A673 (cell line): Measurements from ENCODE around the gene NRTN. TPM values are rescaled to one million over a fixed set of nuclear protein-coding genes. Genes with fewer than 3 reads are reported as not detected.

Experiments used
- BruUV-seq: library from RNA; stranded (reverse); fragments of 400-500 nt; replicated peaks from 2 replicates; lab custom pipeline; 2021; lab: Mats Ljungman, UMichigan
- CTCF ChIA-PET: fragments of 300-600 bp; sonication (Branson Sonifier 250); formaldehyde crosslinking; loops from one replicate; lab custom pipeline; 2022; ENCODE audit warnings: antibody characterized with exemption; lab: Charles Lee
- POLR2A ChIA-PET: fragments of 300-600 bp; sonication (Branson Sonifier 250); formaldehyde crosslinking; loops from one replicate; lab custom pipeline; 2022; ENCODE audit warnings: antibody characterized with exemption; ENCODE audit not compliant: low non-redundant PET; lab: Charles Lee
- DNase-seq: peaks from one replicate; pipeline ENCODE4 v3.0.0-alpha.2; 2015; ENCODE audit warnings: low spot score
- H3K27ac ChIP-seq: fragments of 200-600 bp; sonication (generic); 2 replicates; pipeline ENCODE4 v1.5.1; 2016; ENCODE audit warnings: mixed run types, low read depth, mild to moderate bottlenecking, mixed read lengths, antibody characterized with exemption, low read length; ENCODE audit not compliant: poor library complexity, severe bottlenecking
- H3K27me3 ChIP-seq: fragments of 200-600 bp; sonication (generic); replicated peaks from 2 replicates; pipeline ENCODE4 v1.6.1; 2017; ENCODE audit warnings: mixed run types, low read depth, mild to moderate bottlenecking, mixed read lengths, antibody characterized with exemption, low read length; ENCODE audit not compliant: insufficient read depth, poor library complexity
- H3K36me3 ChIP-seq: fragments of 200-600 bp; sonication (generic); 2 replicates; pipeline ENCODE4 v1.6.1; 2016; ENCODE audit warnings: mixed run types, mild to moderate bottlenecking, mixed read lengths, antibody characterized with exemption, low read length; ENCODE audit not compliant: insufficient read depth, poor library complexity, severe bottlenecking
- H3K4me1 ChIP-seq: fragments of 200-600 bp; sonication (generic); 2 replicates; pipeline ENCODE4 v1.6.1; 2017; ENCODE audit warnings: mixed run types, mild to moderate bottlenecking, mixed read lengths, antibody characterized with exemption, low read length; ENCODE audit not compliant: insufficient read depth, poor library complexity, severe bottlenecking
- H3K4me3 ChIP-seq: fragments of 200-600 bp; sonication (generic); 2 replicates; pipeline ENCODE4 v1.5.1; 2016; ENCODE audit warnings: low read depth, mixed run types, mild to moderate bottlenecking, mixed read lengths, low read length; ENCODE audit not compliant: poor library complexity, severe bottlenecking
- H3K9me3 ChIP-seq: fragments of 200-600 bp; sonication (generic); 2 replicates; pipeline ENCODE4 v1.6.1; 2016; ENCODE audit warnings: mixed run types, low read depth, mild to moderate bottlenecking, mixed read lengths, antibody characterized with exemption, low read length; ENCODE audit not compliant: poor library complexity, severe bottlenecking
- CTCF ChIP-seq: fragments of 300-800, 200-600 bp; sonication (generic); conservative IDR thresholded peaks from 2 replicates; pipeline ENCODE4 v1.5.1; 2017; ENCODE audit warnings: low read depth, mild to moderate bottlenecking, antibody characterized with exemption, low read length, moderate library complexity, mixed read lengths
- EZH2 ChIP-seq: fragments of 200-600 bp; sonication (generic); IDR thresholded peaks from 2 replicates; pipeline ENCODE4 v1.6.1; 2017; ENCODE audit warnings: borderline replicate concordance, low read depth, mild to moderate bottlenecking, mixed read lengths, antibody characterized with exemption, low read length; ENCODE audit not compliant: poor library complexity, severe bottlenecking
- intact Hi-C: fragments of 100-400 bp; cut with micrococcal nuclease; formaldehyde crosslinking; loops from one replicate; pipeline ENCODE4 v1.10.0; 2022; ENCODE audit not compliant: unreplicated experiment
- total RNA-seq: library from RNA; stranded (reverse); gene quantifications from 2 replicates; pipeline ENCODE4 v1.2.3, GENCODE V29; 2021

The NRTN gene
- total RNA-seq, 1 experiment from 2014 or later = 1.6 TPM

- Histone ChIP-seq H3K9me3 (no peaks in the 10 kb centered on the region), H3K27me3 (no peaks in the 10 kb centered on the region), H3K4me1 (no peaks in the 10 kb centered on the region), H3K4me3 (no peak overlapping the region), H3K27ac (no peak overlapping the region), H3K36me3 (no peaks in the 10 kb centered on the region)
- intact Hi-C loops = no loop called here
- POLR2A ChIA-PET = no interaction called here
- TF ChIP-seq EZH2 (no peak), CTCF (no peak)
- no peak for DNase-seq
- no TSS peak for BruUV-seq
- CTCF ChIA-PET = no interaction called here
Observed at GRCh38 chr19:5864725-5865486, 60.0 kb downstream of the NRTN start.

- ChIA-PET POLR2A (no interaction called here), CTCF (interaction anchor here (0.6 kb wide), 1 partner anchor 92 kb away, joined by 5 read pairs; no protein-coding TSS in a partner anchor)
- no peak overlapping the region for H3K27ac ChIP-seq
- intact Hi-C loops = no loop called here
- H3K27me3 ChIP-seq = no peaks in the 10 kb centered on the region
- TF ChIP-seq EZH2 = no peak
- TF ChIP-seq CTCF = no peak
- no peaks in the 10 kb centered on the region for H3K9me3 ChIP-seq
- BruUV-seq = no TSS peak
- DNase-seq = no peak
- H3K4me3 ChIP-seq = no peak overlapping the region
- no peaks in the 10 kb centered on the region for H3K4me1 ChIP-seq
- H3K36me3 ChIP-seq = no peaks in the 10 kb centered on the region
Observed at GRCh38 chr19:5865772-5866171, 60.9 kb downstream of the NRTN start.

- intact Hi-C loops = no loop called here
- BruUV-seq = no TSS peak
- Histone ChIP-seq H3K4me3 (no peak overlapping the region), H3K9me3 (no peaks in the 10 kb centered on the region), H3K36me3 (no peaks in the 10 kb centered on the region), H3K27ac (no peak overlapping the region), H3K4me1 (no peaks in the 10 kb centered on the region), H3K27me3 (no peaks in the 10 kb centered on the region)
- ChIA-PET CTCF (no interaction called here), POLR2A (no interaction called here)
- no peak for DNase-seq
- TF ChIP-seq EZH2 (no peak), CTCF (no peak)
Observed at GRCh38 chr19:5867201-5868136, 62.6 kb downstream of the NRTN start.
